ENCODE results near the gene EFEMP2. TPM values are rescaled to one million over a fixed set of nuclear protein-coding genes. Genes with fewer than 3 reads are reported as not detected.

Gene EFEMP2
- polyA plus RNA-seq, 1 experiment, result 497 TPM

GRCh38 chr11:65897020-65897471, 24.4 kb upstream of the EFEMP2 start:
- TF ChIP-seq CTCF (IDR thresholded peaks at IDR 0.05; ENCODE audit: insufficient read depth, low read depth, low read length), result no peak
- DNase-seq (ENCODE audit: low read depth), result no peak
- no peak overlapping the region for H3K4me3 ChIP-seq (ENCODE audit: low read depth, low read length)
- POLR2A ChIA-PET, result no interaction called here
- H3K36me3 ChIP-seq (ENCODE audit: control insufficient read depth, insufficient read depth, low read length), result peaks cover 7% of the 10 kb centered on the region
- CTCF ChIA-PET, result interaction anchor here (1.9 to 11.3 kb wide), 3 partner anchors 10 to 37 kb away, joined by 5 to 130 read pairs (median 7); partner anchors contain the start of genes CCDC85B and FIBP
- H3K27me3 ChIP-seq (ENCODE audit: control insufficient read depth, insufficient read depth, low read length), result no peaks in the 10 kb centered on the region

- CTCF ChIA-PET, result interaction anchor here (0.6 to 11.3 kb wide), 3 partner anchors 9 to 185 kb away, joined by 3 to 130 read pairs (median 5); partner anchors contain the start of genes CCDC85B, FIBP and KAT5
- TF ChIP-seq CTCF (IDR thresholded peaks at IDR 0.05; ENCODE audit: insufficient read depth, low read depth, low read length), result no peak
- H3K4me3 ChIP-seq (ENCODE audit: low read depth, low read length), result no peak overlapping the region
- POLR2A ChIA-PET, result no interaction called here
- DNase-seq (ENCODE audit: low read depth), result no peak
- peaks cover 7% of the 10 kb centered on the region for H3K36me3 ChIP-seq (ENCODE audit: control insufficient read depth, insufficient read depth, low read length)
- H3K27me3 ChIP-seq (ENCODE audit: control insufficient read depth, insufficient read depth, low read length), result no peaks in the 10 kb centered on the region
Measured at GRCh38 chr11:65896034-65896999, 23.7 kb upstream of the EFEMP2 start.

- Histone ChIP-seq H3K27me3 (ENCODE audit: control insufficient read depth, insufficient read depth, low read length) (no peaks in the 10 kb centered on the region), H3K36me3 (ENCODE audit: control insufficient read depth, insufficient read depth, low read length) (peaks cover 7% of the 10 kb centered on the region), H3K4me3 (ENCODE audit: low read depth, low read length) (no peak overlapping the region)
- DNase-seq (ENCODE audit: low read depth), result no peak
- ChIA-PET POLR2A (no interaction called here), CTCF (interaction anchor here (0.6 to 11.3 kb wide), 3 partner anchors 8 to 184 kb away, joined by 3 to 130 read pairs (median 57); partner anchors contain the start of genes CCDC85B, FIBP and KAT5)
- no peak for TF ChIP-seq CTCF (IDR thresholded peaks at IDR 0.05; ENCODE audit: insufficient read depth, low read depth, low read length)
Measured at GRCh38 chr11:65895482-65895981, 22.9 kb upstream of the EFEMP2 start.

- CTCF ChIA-PET, result interaction anchor here (0.6 to 11.7 kb wide), 8 partner anchors 7 to 1708 kb away, joined by 3 to 130 read pairs (median 5); partner anchors contain the start of genes CCDC85B, FIBP, MUS81 and STIP1
- H3K36me3 ChIP-seq (ENCODE audit: control insufficient read depth, insufficient read depth, low read length), result peaks cover 7% of the 10 kb centered on the region
- no peak for TF ChIP-seq CTCF (IDR thresholded peaks at IDR 0.05; ENCODE audit: insufficient read depth, low read depth, low read length)
Measured at GRCh38 chr11:65894034-65894591, 21.5 kb upstream of the EFEMP2 start.

More at GRCh38 chr11:65894034-65894591, 21.5 kb upstream of the EFEMP2 start:
- DNase-seq (ENCODE audit: low read depth), result no peak
- Histone ChIP-seq H3K4me3 (ENCODE audit: low read depth, low read length) (no peak overlapping the region), H3K27me3 (ENCODE audit: control insufficient read depth, insufficient read depth, low read length) (no peaks in the 10 kb centered on the region)
- POLR2A ChIA-PET, result no interaction called here

Data from BJ (cell line).